MM.1S (cell line): ENCODE results near the gene TMEFF2.

Source experiments
- EZH2 ChIP-seq: fragments of 300-600 bp; sonication (generic); optimal IDR thresholded peaks from 2 replicates; pipeline ENCODE3; 2017; ENCODE audit warnings: low read depth, mild to moderate bottlenecking, antibody characterized with exemption, low read length, mixed read lengths
- EZH2phosphoT487 ChIP-seq: fragments of 300-600 bp; sonication (generic); IDR thresholded peaks from 2 replicates; pipeline ENCODE4 v1.6.1; 2018; ENCODE audit warnings: antibody characterized with exemption, low read length
- TF ChIP-seq, protein P1 (sequence below): fragments of 300-600 bp; sonication (generic); IDR thresholded peaks from 2 replicates; pipeline ENCODE4 v1.5.1; 2016; ENCODE audit warnings: antibody characterized with exemption, low read length, mixed read lengths

DNA sequence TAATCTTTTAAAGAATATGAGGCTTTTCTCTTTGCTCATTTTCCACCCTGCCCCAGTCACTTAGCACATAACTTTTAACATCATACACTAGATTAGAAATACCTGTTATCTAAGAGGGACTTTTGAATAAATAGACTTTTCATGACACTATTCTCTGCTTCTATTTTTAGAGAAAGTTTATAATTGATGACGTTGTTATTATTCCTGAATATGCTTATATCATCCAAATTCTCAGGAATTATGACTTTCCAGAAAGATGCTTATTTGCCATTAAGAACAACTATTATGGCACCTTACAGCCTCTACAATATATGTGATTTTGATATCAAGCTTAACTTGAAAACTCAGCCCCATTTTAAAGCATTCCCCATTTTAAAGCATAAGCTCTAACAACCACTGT is 11.4 kb downstream of the TMEFF2 start:
- TF ChIP-seq EZH2phosphoT487 (no peak), EZH2 (no peak)
- TF ChIP-seq, protein P1, sequence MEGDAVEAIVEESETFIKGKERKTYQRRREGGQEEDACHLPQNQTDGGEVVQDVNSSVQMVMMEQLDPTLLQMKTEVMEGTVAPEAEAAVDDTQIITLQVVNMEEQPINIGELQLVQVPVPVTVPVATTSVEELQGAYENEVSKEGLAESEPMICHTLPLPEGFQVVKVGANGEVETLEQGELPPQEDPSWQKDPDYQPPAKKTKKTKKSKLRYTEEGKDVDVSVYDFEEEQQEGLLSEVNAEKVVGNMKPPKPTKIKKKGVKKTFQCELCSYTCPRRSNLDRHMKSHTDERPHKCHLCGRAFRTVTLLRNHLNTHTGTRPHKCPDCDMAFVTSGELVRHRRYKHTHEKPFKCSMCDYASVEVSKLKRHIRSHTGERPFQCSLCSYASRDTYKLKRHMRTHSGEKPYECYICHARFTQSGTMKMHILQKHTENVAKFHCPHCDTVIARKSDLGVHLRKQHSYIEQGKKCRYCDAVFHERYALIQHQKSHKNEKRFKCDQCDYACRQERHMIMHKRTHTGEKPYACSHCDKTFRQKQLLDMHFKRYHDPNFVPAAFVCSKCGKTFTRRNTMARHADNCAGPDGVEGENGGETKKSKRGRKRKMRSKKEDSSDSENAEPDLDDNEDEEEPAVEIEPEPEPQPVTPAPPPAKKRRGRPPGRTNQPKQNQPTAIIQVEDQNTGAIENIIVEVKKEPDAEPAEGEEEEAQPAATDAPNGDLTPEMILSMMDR, result no peak
